HG03108 (cell line): ENCODE measurements around the gene HEY2.
A peak's percentile ranks its signal among the peaks of the same experiment; 100 is the strongest.

Source experiments
- ATAC-seq: cut with Tn5 transposase; IDR thresholded peaks from one replicate; pipeline ENCODE4 v1.9.1; 2021; ENCODE audit warnings: moderate library complexity; ENCODE audit not compliant: unreplicated experiment

Gene HEY2

DNA sequence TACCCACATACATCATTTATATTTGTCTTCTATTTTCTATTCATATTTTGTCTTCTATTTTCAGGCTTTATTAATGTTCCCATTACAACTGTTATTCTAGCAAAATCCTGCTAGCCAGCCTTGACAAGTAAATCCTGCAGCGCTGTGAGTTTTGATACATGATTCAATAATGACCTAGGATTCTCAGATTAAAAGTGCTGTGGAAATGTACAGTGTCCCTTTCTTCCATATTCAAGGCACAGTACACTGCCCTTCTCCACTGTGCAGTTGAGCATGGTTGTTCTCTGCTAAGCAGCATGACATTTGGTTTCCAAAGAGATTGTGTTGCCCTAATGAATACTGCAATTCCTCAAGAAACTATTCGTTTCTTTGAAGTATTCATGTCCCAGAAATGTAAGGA, 5.8 kb upstream of the HEY2 start:
- ATAC-seq = no peak

- no peak for ATAC-seq
Measured at GRCh38 chr6:125745281-125746018, 4.0 kb upstream of the HEY2 start.

DNA sequence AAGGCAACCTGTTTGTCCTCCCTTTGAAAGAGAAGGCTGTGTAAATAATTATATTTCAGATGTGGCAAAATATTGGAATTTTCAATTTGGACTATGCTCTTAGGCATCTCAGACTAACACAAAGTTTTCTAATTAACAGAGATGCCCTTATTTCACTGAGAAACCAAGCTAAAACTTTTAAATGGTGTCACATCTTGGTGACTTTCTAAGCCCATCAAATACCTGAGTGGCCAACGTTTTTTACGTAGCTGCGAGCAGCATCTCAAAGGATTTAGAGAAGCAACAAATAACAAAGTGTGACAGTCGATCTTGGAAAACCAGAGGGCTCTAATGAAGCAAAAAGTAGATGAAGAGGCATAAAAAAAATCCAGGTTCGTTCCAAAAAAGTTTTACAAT, 3.4 kb upstream of the HEY2 start:
- no peak for ATAC-seq

DNA sequence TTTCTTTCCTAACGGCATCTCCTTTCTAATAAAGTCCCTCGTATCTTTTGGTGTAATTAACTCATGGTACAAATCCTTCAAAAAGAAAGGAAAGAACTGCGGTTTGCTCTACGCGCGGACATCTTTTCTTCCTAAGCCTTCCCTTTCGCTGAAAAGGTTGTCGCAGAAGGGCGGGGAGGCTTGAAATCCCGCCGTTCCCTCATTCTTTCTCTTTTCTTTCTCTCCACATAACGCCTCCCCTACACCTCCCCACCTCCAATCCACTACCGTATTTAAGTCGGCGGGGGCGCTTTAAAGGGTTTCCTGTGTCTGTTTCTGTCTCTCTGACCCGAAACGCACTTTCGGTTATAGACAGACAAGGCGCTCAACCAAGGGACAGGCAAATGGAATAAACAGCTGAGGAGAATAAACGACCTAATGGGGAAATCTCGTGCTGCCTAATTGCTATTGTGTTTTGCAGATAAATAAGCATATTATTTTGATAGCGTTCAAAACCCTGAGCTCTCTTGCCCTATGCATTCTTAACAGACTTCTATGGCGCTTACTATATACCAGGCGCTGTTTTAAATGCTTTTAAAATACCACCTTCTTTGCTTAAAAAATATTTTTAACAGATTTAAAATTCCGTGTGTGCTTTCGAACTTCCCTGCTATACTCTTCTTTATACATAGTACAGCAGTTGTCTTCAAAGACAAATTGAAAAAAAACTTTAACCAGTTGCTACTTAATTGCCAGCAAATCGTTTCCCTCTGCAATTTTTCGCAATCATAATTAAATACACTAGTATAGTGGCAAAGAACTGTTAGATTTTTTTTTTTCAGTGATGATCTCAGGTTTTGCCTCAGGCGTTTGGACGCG, 2.5 kb upstream of the HEY2 start:
- peak; percentile 56 for ATAC-seq

DNA sequence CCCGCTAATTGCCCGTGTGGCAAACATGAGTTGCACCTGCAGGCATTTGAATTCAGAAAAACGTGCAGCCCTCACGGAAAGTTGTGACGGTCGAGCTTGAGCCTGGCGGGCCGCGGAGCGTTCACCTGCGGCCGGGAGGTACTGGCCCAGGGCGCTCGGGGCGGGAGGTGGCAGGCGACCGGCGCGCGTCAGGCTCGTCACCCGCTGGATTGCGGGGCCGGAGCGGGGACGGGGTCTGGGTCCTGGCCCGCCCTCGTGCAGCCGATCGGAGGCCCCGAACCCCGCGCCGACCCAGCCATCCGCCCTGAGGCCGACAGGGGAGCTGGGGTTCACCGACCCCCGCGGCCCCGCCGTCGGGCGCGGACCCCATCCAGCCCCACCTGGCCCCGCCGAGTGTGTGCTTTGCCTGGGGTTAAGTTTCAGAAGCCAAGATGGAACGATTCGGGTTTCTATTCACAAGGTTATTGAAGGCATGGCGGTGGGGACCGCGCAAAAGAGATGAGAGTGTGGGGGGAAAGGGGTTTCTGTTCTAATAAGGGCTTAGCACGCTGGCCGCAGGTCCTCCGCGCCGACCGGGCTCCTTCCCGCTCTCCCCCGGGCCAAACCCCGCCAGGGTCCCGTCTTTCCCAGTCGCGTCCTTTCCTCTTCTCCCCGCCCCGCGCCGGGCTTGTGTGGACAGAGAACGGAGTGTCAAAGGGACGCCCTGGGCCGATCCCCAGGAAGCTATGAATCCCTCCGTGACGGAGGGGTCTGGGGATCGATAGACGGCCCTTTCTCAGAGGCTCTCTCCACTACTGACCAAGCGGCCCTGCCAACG, 1.6 kb upstream of the HEY2 start:
- no peak for ATAC-seq

DNA sequence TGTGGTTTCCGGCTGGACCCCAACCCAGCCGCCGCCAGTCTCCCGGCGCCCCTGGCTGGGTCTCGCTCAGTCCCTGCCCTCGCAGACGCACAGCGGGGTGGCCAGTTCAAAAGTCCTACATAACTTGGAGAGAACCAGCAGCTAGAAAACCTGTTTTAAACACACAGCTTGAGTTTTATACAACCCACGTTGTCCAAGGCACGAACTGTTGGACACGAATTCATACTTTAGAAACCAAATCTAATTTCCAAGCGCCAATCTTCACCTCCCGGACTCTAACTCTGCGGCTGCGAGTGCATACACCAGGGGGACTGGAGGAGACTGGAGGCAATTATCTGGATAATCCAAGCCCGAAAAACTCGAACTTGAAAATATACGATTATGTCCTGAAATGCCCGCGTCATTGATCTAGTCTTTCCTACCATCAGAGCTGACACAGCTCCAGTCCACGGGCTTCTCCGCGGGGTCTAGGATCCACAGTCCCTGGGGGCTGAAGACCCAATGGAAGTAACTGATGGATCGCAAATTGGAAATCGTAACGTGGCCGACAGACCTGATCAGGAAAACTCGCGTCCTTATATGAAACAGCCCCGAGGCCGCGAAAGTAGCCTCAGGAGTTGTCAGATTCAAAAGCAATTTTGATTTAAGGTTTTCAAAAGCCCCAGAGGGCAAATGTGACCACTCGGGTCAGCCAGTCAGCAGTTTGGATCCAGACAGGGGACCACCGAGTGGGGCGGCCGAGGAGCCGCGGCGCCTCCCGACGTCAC, 843 bp upstream of the HEY2 start:
- ATAC-seq = no peak

DNA sequence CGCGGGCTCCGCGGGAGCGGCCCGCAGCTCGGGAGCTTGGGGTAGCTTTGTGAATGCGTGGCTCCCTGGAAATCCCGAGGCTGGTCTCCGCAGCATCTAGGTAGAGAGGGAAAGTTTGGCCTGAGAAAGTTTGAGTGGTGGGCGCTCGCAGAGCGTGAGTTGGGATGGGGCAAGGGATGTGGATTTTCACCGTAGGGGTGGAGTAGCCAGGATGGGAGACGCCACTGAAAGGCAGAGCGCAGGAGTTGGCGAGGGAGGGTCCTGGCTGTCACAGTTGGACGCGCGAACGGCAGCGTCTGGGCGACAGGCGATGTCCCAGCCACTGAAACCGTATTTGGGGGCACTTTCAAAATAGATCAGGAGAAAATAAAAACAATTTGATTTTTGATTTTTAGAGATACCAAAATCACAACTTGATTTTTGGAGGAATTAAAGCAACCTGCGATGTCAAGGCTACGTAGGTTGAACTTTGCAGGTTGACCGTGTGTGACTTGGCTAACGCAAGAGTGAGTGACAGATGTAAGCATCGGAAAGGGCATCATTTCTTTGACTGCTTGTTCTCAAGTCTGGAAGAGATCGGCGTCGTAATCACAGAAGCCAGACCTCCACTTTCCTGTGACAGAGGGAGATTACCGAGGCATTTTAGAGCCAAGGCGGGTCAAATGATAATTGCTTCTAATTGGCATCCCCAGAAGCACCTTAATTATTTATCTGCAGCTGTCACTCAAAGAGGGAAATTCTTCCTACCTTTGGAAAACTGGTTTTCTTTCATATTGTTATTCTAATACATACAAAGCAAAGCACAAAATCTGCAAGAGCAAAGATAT, 646 bp downstream of the HEY2 start:
- ATAC-seq = no peak

- ATAC-seq = no peak
Measured at GRCh38 chr6:125750692-125751333, 1.4 kb downstream of the HEY2 start.

- no peak for ATAC-seq
Measured at GRCh38 chr6:125751334-125751916, 2.0 kb downstream of the HEY2 start.

DNA sequence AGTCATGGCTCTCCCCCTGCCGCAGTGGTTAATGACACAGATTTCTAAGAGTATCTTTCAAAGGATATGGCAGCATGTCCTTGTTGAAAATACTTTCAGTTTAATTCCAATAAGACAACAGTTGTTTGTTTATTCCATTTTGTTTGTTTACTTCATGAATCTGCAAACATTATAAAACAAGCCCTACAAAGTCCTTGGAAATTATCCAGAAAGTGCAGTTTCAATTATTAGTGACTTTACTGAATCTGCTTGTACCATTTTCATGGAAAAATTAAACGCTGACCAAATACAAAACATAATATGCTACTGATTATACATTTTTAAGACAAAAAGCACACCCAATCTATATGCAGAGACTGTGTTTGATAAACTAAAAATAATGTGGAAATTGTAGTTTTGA, 3.3 kb downstream of the HEY2 start:
- no peak for ATAC-seq

DNA sequence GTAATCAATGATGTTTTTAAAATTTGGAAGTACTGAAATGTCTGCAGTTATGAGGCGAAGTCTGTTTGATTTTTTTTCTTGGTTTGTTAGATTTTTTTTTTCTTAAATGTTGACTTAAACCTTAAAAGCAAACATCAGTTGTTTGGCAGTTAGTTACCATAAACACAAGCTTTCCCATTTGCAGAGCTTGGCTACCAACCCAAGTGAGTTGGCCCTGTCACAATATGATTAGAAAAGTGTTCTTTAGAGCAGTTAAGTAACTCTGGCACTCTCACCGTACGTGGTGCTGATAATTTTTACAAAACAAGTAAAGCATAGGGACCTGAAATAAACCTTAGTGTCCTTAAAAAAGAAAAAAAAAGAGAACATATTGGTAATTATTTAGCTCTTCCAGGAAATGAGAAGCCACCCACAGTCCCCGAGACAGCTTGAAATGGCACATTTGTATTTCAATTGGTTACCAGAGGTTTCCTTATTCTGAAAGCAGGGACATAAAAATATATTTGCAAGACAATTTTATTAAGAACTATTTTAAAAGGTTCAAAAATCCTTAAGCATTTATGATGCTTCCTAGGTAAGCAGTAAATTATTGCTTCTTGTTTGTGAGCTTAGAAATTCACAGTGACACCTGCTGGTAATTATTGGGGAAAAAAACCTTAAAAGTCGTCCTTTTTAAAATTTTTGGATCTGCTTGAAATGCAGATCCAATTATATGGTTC, 3.9 kb downstream of the HEY2 start:
- ATAC-seq = no peak

GRCh38 chr6:125753937-125754259, 4.5 kb downstream of the HEY2 start:
- ATAC-seq = no peak

DNA sequence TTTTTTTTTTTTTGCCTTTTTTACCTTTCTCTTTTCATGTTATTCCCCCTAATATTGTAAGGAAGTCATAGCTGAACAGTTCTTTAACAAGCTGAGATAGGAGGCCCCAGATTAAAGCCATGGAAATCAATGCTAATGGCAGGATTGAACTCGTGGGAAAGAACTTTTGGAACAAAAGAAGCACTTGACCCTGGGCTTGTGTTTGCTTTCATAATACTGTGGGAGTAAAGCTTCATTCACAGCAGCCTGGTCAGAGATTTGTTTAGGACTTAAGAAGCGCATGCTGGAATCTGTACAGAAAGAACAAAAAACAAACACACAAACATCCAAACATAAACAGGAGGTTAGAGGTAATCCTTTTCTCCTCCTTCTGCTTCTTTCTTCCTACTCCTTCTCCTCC, 5.1 kb downstream of the HEY2 start:
- ATAC-seq = no peak

DNA sequence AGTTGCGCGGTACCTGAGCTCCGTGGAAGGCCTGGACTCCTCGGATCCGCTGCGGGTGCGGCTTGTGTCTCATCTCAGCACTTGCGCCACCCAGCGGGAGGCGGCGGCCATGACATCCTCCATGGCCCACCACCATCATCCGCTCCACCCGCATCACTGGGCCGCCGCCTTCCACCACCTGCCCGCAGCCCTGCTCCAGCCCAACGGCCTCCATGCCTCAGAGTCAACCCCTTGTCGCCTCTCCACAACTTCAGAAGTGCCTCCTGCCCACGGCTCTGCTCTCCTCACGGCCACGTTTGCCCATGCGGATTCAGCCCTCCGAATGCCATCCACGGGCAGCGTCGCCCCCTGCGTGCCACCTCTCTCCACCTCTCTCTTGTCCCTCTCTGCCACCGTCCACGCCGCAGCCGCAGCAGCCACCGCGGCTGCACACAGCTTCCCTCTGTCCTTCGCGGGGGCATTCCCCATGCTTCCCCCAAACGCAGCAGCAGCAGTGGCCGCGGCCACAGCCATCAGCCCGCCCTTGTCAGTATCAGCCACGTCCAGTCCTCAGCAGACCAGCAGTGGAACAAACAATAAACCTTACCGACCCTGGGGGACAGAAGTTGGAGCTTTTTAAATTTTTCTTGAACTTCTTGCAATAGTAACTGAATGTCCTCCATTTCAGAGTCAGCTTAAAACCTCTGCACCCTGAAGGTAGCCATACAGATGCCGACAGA, 9.9 kb downstream of the HEY2 start:
- ATAC-seq = no peak

DNA sequence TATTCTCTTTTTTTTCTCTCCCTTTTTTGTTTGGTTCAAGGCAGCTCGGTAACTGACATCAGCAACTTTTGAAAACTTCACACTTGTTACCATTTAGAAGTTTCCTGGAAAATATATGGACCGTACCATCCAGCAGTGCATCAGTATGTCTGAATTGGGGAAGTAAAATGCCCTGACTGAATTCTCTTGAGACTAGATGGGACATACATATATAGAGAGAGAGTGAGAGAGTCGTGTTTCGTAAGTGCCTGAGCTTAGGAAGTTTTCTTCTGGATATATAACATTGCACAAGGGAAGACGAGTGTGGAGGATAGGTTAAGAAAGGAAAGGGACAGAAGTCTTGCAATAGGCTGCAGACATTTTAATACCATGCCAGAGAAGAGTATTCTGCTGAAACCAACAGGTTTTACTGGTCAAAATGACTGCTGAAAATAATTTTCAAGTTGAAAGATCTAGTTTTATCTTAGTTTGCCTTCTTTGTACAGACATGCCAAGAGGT, 10.6 kb downstream of the HEY2 start:
- ATAC-seq = no peak

- ATAC-seq = no peak
Measured at GRCh38 chr6:125764121-125764671, 14.8 kb downstream of the HEY2 start.

GRCh38 chr6:125765944-125766343, 16.5 kb downstream of the HEY2 start:
- no peak for ATAC-seq
